Measurements from ENCODE around the gene CA6. TPM values are rescaled to one million over a fixed set of nuclear protein-coding genes. Genes with fewer than 3 reads are reported as not detected.

Gene CA6
- polyA plus RNA-seq, 3 donors from 2014 or later: not detected

Other genes with a start within 250 kb of the CA6 start
- 1 to 10 TPM; 3.8 to 5.9 (median 3.8) TPM for gene RERE, start 128.2 kb upstream of the CA6 start, polyA plus RNA-seq
- 100 to 1,000 TPM; 856 to 982 (median 955) TPM for gene ENO1, start 67.2 kb upstream of the CA6 start, polyA plus RNA-seq
- not detected for gene SLC2A7, start 80.6 kb downstream of the CA6 start, polyA plus RNA-seq
- gene SLC2A5, start 123.8 kb downstream of the CA6 start, polyA plus RNA-seq: under 1 TPM in 1 of 3 donors, not detected in 2; 0.07 TPM
- gene GPR157, start 183.2 kb downstream of the CA6 start, polyA plus RNA-seq: under 1 TPM in 2 of 3 donors, not detected in 1; 0.36 to 0.41 TPM

All from immature natural killer cell (primary cell).